ENCODE results near the gene DLGAP1.
"Not testable (repeated sequence)": the region's sequence is repeated elsewhere in the genome, so short reads cannot be mapped to it uniquely, and the experiment has no call there.

- not testable (repeated sequence) for TF ChIP-seq CTCF (IDR thresholded peaks at IDR 0.05); POLR2A (IDR thresholded peaks at IDR 0.05; ENCODE audit: low read depth); POLR2AphosphoS5 (IDR thresholded peaks at IDR 0.05)
These were observed 804.5 kb downstream of the DLGAP1 start for GRCh38 chr18:3650521-3651042.
